Hepatocyte (in vitro differentiated cells): ENCODE data around the gene PICALM. TPM values are rescaled to one million over a fixed set of nuclear protein-coding genes. Genes with fewer than 3 reads are reported as not detected.
"Not testable (repeated sequence)": the region's sequence is repeated elsewhere in the genome, so short reads cannot be mapped to it uniquely, and the experiment has no call there.

Source experiments
- DNase-seq: peaks from one replicate; pipeline ENCODE4 v3.0.0-alpha.2; 2016; ENCODE audit warnings: low spot score
- H2AFZ ChIP-seq: fragments of 200-600 bp; sonication (generic); 2 replicates; pipeline ENCODE4 v1.6.0; 2016; ENCODE audit warnings: antibody characterized with exemption, mild to moderate bottlenecking
- H3K27ac ChIP-seq: fragments of 200-600 bp; sonication (generic); 2 replicates; pipeline ENCODE4 v1.5.1; 2016; ENCODE audit warnings: mild to moderate bottlenecking
- H3K27me3 ChIP-seq: fragments of 200-600 bp; sonication (generic); 2 replicates; pipeline ENCODE4 v1.6.1; 2016
- H3K36me3 ChIP-seq: fragments of 200-600 bp; sonication (generic); replicated peaks from 2 replicates; pipeline ENCODE4 v1.5.1; 2016; ENCODE audit warnings: low read depth; ENCODE audit not compliant: insufficient read depth
- H3K4me1 ChIP-seq: fragments of 200-600 bp; sonication (generic); 2 replicates; pipeline ENCODE4 v1.5.1; 2016; ENCODE audit warnings: mild to moderate bottlenecking, moderate library complexity; ENCODE audit not compliant: insufficient read depth
- H3K4me2 ChIP-seq: fragments of 200-600 bp; sonication (generic); 2 replicates; pipeline ENCODE4 v1.6.0; 2016
- H3K4me3 ChIP-seq: fragments of 200-600 bp; sonication (generic); 2 replicates; pipeline ENCODE4 v1.5.1; 2016; ENCODE audit warnings: mild to moderate bottlenecking
- H3K79me2 ChIP-seq: fragments of 200-600 bp; sonication (generic); 2 replicates; pipeline ENCODE4 v1.6.0; 2017; ENCODE audit warnings: mild to moderate bottlenecking
- H3K9me2 ChIP-seq: fragments of 200-600 bp; sonication (generic); replicated peaks from 2 replicates; pipeline ENCODE4 v1.6.0; 2017; ENCODE audit warnings: mild to moderate bottlenecking; ENCODE audit not compliant: insufficient read depth
- H3K9me3 ChIP-seq: fragments of 200-600 bp; sonication (generic); 2 replicates; pipeline ENCODE4 v1.5.1; 2016; ENCODE audit warnings: low read depth, mild to moderate bottlenecking
- H4K20me1 ChIP-seq: fragments of 200-600 bp; sonication (generic); 2 replicates; pipeline ENCODE4 v1.6.0; 2016; ENCODE audit warnings: mild to moderate bottlenecking; ENCODE audit not compliant: insufficient read depth, poor library complexity, severe bottlenecking
- CTCF ChIP-seq: fragments of 200-600 bp; sonication (generic); IDR thresholded peaks from 2 replicates; pipeline ENCODE4 v1.5.1; 2016; ENCODE audit warnings: antibody characterized with exemption, mild to moderate bottlenecking; ENCODE audit not compliant: poor library complexity
- EZH2 ChIP-seq: fragments of 200-600 bp; sonication (generic); IDR thresholded peaks from 2 replicates; pipeline ENCODE4 v1.6.1; 2016; ENCODE audit warnings: antibody characterized with exemption, mild to moderate bottlenecking, borderline replicate concordance
- EZH2phosphoT487 ChIP-seq: fragments of 200-600 bp; sonication (generic); IDR thresholded peaks from one replicate; pipeline ENCODE4 v1.6.1; 2018; ENCODE audit warnings: antibody characterized with exemption, mild to moderate bottlenecking, low read depth, moderate library complexity; ENCODE audit not compliant: unreplicated experiment, severe bottlenecking
- WGBS: methylation state at CpG from one replicate; pipeline ENCODE4 v1.1.6; 2016; ENCODE audit warnings: low lambda C conversion rate; ENCODE audit errors: missing lambda C conversion rate; 5-methylcytosine and 5-hydroxymethylcytosine counted together
- polyA plus RNA-seq: library from polyadenylated mRNA; unstranded; fragments of >200 nt; fragmentation: Nextera tagmentation; extraction: Ambion mirVana; gene quantifications from 2 replicates; pipeline ENCODE4 v1.2.1, GENCODE V29; 2016
- total RNA-seq: library from RNA; depleted of rRNA; stranded (reverse); fragments of >200 nt; gene quantifications from 2 replicates; pipeline ENCODE4 v1.2.3, GENCODE V29; 2014

The PICALM gene
- total and polyA plus RNA-seq, 2 experiments from 2014 or later: 46.4 to 197 TPM

- H2AFZ ChIP-seq: no peak overlapping the region
- DNase-seq: no peak
- H4K20me1 ChIP-seq: no peaks in the 10 kb centered on the region
- 68% methylated on average over 2 of the region's 2 CpGs for WGBS
- H3K27ac ChIP-seq: no peak overlapping the region
- no peaks in the 10 kb centered on the region for H3K9me2 ChIP-seq
- H3K4me2 ChIP-seq: no peak overlapping the region
- no peaks in the 10 kb centered on the region for H3K79me2 ChIP-seq
- no peaks in the 10 kb centered on the region for H3K4me1 ChIP-seq
- no peaks in the 10 kb centered on the region for H3K9me3 ChIP-seq
- H3K36me3 ChIP-seq: no peaks in the 10 kb centered on the region
- no peak overlapping the region for H3K4me3 ChIP-seq
- no peaks in the 10 kb centered on the region for H3K27me3 ChIP-seq
- TF ChIP-seq EZH2 (no peak), CTCF (no peak), EZH2phosphoT487 (no peak)
Observed at GRCh38 chr11:86091566-86091965, 22.7 kb upstream of the PICALM start.

- H3K36me3 ChIP-seq: no peaks in the 10 kb centered on the region
- 80% methylated on average over 1 of the region's 1 CpG for WGBS
Observed at GRCh38 chr11:86091086-86091485, 22.2 kb upstream of the PICALM start.

GRCh38 chr11:86089659-86090058, 20.8 kb upstream of the PICALM start:
- 97% methylated on average over 1 of the region's 1 CpG for WGBS
- Histone ChIP-seq H3K4me3 (no peak overlapping the region), H3K36me3 (no peaks in the 10 kb centered on the region), H3K4me2 (no peak overlapping the region), H3K27ac (no peak overlapping the region), H3K79me2 (no peaks in the 10 kb centered on the region), H4K20me1 (no peaks in the 10 kb centered on the region), H3K4me1 (no peaks in the 10 kb centered on the region), H2AFZ (no peak overlapping the region), H3K27me3 (no peaks in the 10 kb centered on the region), H3K9me2 (no peaks in the 10 kb centered on the region), H3K9me3 (no peaks in the 10 kb centered on the region)
- TF ChIP-seq CTCF (no peak), EZH2 (no peak), EZH2phosphoT487 (no peak)
- no peak for DNase-seq

More at GRCh38 chr11:86091086-86091485, 22.2 kb upstream of the PICALM start:
- TF ChIP-seq EZH2phosphoT487 (no peak), CTCF (no peak), EZH2 (no peak)
- Histone ChIP-seq H3K27ac (no peak overlapping the region), H2AFZ (no peak overlapping the region), H3K9me2 (no peaks in the 10 kb centered on the region), H3K4me2 (no peak overlapping the region), H3K9me3 (no peaks in the 10 kb centered on the region), H3K4me1 (no peaks in the 10 kb centered on the region), H4K20me1 (no peaks in the 10 kb centered on the region), H3K79me2 (no peaks in the 10 kb centered on the region), H3K27me3 (no peaks in the 10 kb centered on the region), H3K4me3 (no peak overlapping the region)
- DNase-seq: no peak

GRCh38 chr11:86087688-86088087, 18.8 kb upstream of the PICALM start:
- H3K79me2 ChIP-seq, H3K27ac ChIP-seq, H3K27me3 ChIP-seq, H3K36me3 ChIP-seq, H2AFZ ChIP-seq, DNase-seq, H3K9me3 ChIP-seq, H3K4me2 ChIP-seq, H4K20me1 ChIP-seq, H3K4me3 ChIP-seq, H3K4me1 ChIP-seq, H3K9me2 ChIP-seq: not testable (repeated sequence)
- WGBS: 97% methylated on average over 2 of the region's 2 CpGs
